IPS-18a (cell line): Measurements from ENCODE around the gene WDR38.
A peak's percentile ranks its signal among the peaks of the same experiment; 100 is the strongest.

Experiments
- H3K27ac ChIP-seq: one replicate; pipeline ENCODE4 v1.5.1; 2013; ENCODE audit warnings: low read length
- H3K27me3 ChIP-seq: one replicate; pipeline ENCODE4 v1.6.1; 2013; ENCODE audit warnings: mild to moderate bottlenecking, low read length; ENCODE audit not compliant: control insufficient read depth, insufficient read depth
- H3K36me3 ChIP-seq: one replicate; pipeline ENCODE4 v1.6.1; 2013; ENCODE audit warnings: low read depth, low read length; ENCODE audit not compliant: control insufficient read depth
- H3K4me1 ChIP-seq: one replicate; pipeline ENCODE4 v1.6.1; 2013; ENCODE audit warnings: low read depth, low read length; ENCODE audit not compliant: control insufficient read depth
- H3K4me3 ChIP-seq: one replicate; pipeline ENCODE4 v1.5.1; 2013; ENCODE audit warnings: low read length
- H3K9ac ChIP-seq: one replicate; pipeline ENCODE4 v1.6.1; 2013; ENCODE audit warnings: mild to moderate bottlenecking, low read length, moderate library complexity
- H3K9me3 ChIP-seq: one replicate; pipeline ENCODE4 v1.6.1; 2013; ENCODE audit warnings: low read depth, low read length; ENCODE audit not compliant: control insufficient read depth

The WDR38 gene, protein sequence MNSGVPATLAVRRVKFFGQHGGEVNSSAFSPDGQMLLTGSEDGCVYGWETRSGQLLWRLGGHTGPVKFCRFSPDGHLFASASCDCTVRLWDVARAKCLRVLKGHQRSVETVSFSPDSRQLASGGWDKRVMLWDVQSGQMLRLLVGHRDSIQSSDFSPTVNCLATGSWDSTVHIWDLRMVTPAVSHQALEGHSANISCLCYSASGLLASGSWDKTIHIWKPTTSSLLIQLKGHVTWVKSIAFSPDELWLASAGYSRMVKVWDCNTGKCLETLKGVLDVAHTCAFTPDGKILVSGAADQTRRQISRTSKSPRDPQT

DNA sequence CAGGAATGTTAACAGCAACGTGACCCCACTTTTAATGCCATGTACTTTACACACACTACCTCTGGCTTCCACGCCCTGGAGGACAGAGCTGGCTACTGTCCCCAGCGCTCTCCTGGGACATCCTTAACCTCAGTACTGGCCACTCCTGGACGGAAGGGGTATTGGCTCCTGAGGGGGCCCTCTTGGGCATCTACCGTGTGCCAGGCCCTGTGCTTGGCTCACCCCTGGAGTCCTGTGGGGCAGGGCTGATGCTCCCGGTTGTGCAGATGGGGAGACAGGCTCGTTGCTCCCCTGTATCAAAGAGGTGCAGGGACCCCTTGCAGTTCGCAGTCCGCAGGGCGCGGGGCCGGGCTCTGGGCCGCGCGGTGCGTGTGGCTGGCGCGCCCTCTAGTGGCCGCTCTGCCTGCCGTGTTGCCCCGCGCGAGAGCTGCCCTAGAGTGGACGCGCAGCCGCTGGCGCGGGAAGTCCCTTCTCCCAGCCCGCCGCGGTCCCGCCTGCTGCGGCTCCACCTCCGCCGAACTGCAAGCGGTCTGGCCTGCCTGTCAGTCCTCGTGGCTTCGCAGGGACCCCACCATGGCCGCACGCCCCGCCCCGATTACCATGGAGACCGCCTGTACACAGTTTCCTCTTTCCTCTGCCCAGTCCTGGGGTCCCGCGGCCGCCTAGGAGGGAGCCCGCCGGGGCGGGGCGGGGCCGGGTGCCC, at the start of gene WDR38:
Gene WDR38, plus strand, starts transcription at position 632 of the 703 bp plus-strand sequence. CDS start 72 bp downstream, outside the sequence.
- Histone ChIP-seq H3K4me3 (peak within 1 kb of the TSS; percentile 45), H3K36me3 (peaks cover 12% of the 10 kb centered on the region), H3K27me3 (no peaks in the 10 kb centered on the region), H3K27ac (no peak within 1 kb of the TSS), H3K9ac (no peak within 1 kb of the TSS), H3K9me3 (no peaks in the 10 kb centered on the region), H3K4me1 (no peaks in the 10 kb centered on the region)

DNA sequence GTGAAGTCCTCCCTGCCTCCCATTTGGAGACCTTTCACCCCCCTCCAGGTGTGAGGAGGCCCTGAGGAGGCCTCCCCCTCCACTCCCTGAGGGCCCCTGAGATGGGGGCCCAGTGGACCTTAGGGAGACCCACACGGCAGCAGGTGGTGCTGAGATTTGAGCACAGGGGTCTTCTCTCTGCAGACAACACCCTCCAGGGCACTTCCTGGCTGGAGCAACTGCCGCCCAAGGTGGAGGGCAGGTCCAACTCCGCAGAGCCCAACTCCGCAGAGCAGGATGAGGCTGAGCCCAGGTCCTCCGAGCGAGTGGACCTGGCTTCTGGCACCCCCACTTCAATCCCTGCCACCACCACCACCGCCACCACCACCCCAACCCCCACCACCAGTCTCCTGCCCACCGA, 49.3 kb upstream of the WDR38 start:
- H3K9ac ChIP-seq = no peak overlapping the region
- no peaks in the 10 kb centered on the region for H3K4me1 ChIP-seq
- H3K9me3 ChIP-seq = no peaks in the 10 kb centered on the region
- no peak overlapping the region for H3K4me3 ChIP-seq
- no peak overlapping the region for H3K27ac ChIP-seq
- no peaks in the 10 kb centered on the region for H3K27me3 ChIP-seq
- H3K36me3 ChIP-seq = no peaks in the 10 kb centered on the region

DNA sequence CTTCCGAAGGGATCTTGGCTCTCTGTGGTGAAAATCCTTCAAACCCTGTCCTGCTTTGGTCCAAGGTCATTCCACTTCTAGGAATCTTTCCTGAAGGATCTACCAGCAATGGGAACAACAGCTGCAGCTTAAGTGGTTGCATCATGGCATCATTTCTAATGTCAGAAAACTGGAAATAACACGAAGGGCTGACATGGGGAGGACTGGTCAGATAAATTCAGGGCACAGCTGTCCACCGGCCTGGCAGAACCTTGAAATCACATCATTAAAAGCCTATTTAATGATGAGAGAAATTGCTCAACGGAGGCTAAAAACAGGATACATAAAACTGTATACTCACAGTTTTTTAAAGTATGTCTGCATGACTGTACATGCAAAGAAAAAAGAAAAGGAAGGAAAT, 48.1 kb upstream of the WDR38 start:
- Histone ChIP-seq H3K27ac (no peak overlapping the region), H3K27me3 (no peaks in the 10 kb centered on the region), H3K4me3 (no peak overlapping the region), H3K9ac (no peak overlapping the region), H3K9me3 (no peaks in the 10 kb centered on the region), H3K4me1 (no peaks in the 10 kb centered on the region), H3K36me3 (no peaks in the 10 kb centered on the region)

DNA sequence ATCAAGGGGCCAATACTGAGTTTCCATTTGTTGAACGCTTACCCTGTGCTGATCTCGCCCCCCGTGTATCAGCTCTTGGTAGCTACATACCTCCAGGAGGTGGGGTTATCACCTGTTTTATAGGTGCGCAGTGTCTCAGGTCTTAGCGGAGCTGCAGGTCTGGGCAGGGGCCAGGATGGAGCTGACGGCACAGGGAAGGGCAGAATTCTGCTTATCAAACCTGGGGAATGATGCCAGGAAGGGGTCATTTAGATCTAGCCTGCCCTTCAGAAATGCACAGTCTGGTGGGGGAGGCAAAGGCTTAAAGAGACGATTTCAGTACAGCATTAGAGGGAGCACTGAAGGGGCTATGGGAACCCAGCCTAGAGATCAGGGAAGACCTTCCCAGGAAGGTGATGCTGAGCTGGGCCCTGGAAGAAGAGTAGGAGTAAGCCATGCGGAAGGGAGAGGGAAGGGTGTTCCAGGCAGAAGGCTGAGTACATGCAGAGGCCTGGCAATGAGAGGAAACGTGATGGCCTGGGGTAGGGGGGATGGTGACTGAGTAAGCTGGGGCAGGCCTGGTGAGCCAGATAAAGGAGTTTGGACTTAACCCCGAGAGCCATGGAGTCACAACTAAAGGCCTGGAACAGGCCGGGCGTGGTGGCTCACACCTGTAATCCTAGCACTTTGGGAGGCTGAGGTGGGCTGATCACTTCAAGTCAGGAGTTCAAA, 44.9 kb upstream of the WDR38 start:
- Histone ChIP-seq H3K9me3 (no peaks in the 10 kb centered on the region), H3K4me3 (no peak overlapping the region), H3K9ac (no peak overlapping the region), H3K4me1 (peaks cover 24% of the 10 kb centered on the region), H3K27me3 (no peaks in the 10 kb centered on the region), H3K27ac (no peak overlapping the region), H3K36me3 (no peaks in the 10 kb centered on the region)

DNA sequence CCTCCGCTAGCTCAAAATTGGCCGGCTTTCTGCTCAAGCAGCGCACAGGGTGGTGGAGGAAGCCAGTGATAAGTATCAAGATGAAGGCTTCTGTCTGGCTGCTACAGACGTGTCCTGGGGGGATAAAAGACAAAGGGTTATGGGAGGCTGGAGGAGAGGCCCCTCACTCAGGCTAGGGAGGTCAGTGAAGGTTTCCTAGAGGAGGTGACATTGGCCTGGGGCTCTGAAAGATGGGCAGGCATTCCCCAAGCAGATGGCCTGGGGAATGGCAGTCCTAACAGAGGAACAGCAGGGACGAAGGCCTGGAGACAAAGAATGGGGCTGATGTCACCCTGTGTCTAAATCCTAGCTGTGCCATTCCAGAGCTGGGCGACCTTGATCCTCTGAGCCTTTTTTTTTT, 44.0 kb upstream of the WDR38 start:
- H3K4me1 ChIP-seq = peaks cover 24% of the 10 kb centered on the region

DNA sequence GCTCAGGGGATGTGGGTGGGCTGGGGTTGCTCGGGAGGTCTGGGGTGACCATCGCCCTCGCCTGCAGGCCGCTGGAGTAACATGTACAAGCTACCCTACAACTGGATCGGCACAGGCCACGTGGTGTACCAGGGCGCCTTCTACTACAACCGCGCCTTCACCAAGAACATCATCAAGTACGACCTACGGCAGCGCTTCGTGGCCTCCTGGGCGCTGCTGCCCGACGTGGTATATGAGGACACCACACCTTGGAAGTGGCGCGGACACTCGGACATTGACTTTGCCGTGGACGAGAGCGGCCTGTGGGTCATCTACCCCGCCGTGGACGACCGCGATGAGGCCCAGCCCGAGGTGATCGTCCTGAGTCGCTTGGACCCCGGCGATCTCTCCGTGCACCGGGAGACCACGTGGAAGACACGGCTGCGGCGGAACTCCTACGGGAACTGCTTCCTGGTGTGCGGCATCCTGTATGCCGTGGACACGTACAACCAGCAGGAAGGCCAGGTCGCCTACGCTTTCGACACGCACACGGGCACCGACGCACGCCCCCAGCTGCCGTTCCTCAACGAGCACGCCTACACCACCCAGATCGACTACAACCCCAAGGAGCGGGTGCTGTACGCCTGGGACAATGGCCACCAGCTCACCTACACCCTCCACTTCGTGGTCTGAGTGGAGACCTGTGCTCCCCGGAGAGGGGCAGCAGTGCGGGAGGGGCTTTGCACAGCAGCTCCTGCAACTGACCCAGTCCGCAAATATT, 43.3 kb upstream of the WDR38 start:
- H3K9ac ChIP-seq = no peak overlapping the region
- no peak overlapping the region for H3K27ac ChIP-seq
- no peaks in the 10 kb centered on the region for H3K27me3 ChIP-seq
- H3K4me3 ChIP-seq = no peak overlapping the region
- no peaks in the 10 kb centered on the region for H3K9me3 ChIP-seq
- peaks cover 24% of the 10 kb centered on the region for H3K4me1 ChIP-seq
- H3K36me3 ChIP-seq = no peaks in the 10 kb centered on the region

More for the DNA sequence above, 44.0 kb upstream of the WDR38 start:
- Histone ChIP-seq H3K9ac (no peak overlapping the region), H3K36me3 (no peaks in the 10 kb centered on the region), H3K27ac (no peak overlapping the region), H3K27me3 (no peaks in the 10 kb centered on the region), H3K9me3 (no peaks in the 10 kb centered on the region), H3K4me3 (no peak overlapping the region)

DNA sequence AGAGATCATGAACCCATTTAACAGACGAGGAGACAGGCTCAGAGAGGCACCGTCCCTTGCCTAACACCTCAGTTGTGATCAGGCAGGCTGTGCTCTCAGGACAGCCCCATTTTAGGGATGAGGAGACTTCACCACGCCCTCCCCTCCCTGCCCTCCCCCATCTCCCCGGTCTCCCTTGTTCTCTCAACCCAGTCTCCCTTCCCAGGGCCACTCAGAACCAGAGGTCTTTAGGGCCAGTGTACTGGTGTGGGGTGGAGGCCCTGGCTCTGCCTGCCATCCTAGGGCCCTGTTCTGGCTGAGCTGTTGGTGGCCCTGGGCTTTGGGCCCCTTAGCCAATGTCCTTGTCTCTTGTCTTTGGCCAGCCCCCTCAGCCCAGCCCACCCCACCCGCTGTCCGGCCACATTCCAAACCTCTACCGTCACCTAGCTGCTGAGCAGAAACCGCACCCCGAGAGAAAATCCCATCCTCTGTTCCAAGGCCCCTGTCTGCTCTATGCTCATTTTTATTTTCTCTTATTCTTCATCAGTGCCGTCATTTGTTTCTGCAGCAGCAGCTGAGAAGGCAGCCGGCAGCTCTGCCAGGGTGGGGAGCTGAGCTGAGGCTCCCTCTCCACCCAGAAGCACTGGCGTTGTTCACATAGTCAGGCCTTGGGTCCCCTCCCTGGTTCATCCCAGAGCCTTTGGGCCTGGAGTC, 42.5 kb upstream of the WDR38 start:
- Histone ChIP-seq H3K4me1 (peaks cover 24% of the 10 kb centered on the region), H3K4me3 (no peak overlapping the region), H3K27me3 (no peaks in the 10 kb centered on the region), H3K9ac (peak overlapping the region; percentile 62), H3K27ac (peak overlapping the region; percentile 81), H3K36me3 (no peaks in the 10 kb centered on the region), H3K9me3 (no peaks in the 10 kb centered on the region)

DNA sequence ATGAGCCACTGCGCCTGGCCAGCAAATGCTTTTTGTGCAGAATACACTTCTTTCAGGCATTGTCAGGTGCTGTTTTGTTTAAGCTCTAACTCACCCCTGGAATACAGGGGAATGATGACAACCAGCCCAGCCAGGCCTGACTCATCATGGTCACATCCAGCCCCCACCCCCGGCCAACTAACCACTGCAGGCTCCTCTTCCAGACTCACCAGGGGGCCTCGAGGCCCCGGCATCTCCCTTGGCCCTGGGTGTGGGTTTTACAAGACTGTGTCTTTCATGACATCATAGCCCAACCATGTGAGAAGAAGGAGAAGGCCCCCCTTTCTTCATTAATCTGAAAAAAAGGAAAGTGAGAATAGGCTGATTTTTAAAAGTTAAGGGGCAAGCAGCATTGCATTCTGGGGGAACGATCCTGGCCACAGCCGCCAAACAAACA, 40.8 kb upstream of the WDR38 start:
- Histone ChIP-seq H3K9me3 (no peaks in the 10 kb centered on the region), H3K36me3 (no peaks in the 10 kb centered on the region), H3K4me3 (no peak overlapping the region), H3K27ac (no peak overlapping the region), H3K9ac (no peak overlapping the region), H3K4me1 (peaks cover 24% of the 10 kb centered on the region), H3K27me3 (no peaks in the 10 kb centered on the region)

DNA sequence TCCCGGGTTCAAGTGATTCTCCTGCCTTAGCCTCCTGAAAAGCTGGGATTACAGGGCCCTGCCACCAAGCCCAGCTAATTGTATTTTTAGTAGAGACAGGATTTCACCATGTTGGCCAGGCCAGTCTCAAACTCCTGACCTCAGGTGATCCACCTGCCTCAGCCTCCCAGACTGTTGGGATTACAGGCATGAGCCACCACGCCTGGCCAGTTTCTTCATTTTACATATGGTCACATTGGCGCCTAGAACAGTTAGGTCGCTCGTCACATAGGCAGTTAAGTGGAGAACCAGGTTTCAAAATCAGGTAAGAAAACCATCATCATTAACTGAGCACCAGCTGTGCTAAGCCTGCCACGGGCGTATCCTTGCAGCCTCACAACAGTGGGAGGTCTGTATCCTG, 40.2 kb upstream of the WDR38 start:
- H3K27ac ChIP-seq = no peak overlapping the region
- no peaks in the 10 kb centered on the region for H3K27me3 ChIP-seq
- H3K36me3 ChIP-seq = no peaks in the 10 kb centered on the region
- H3K9me3 ChIP-seq = no peaks in the 10 kb centered on the region
- peaks cover 24% of the 10 kb centered on the region for H3K4me1 ChIP-seq
- H3K9ac ChIP-seq = no peak overlapping the region
- no peak overlapping the region for H3K4me3 ChIP-seq

DNA sequence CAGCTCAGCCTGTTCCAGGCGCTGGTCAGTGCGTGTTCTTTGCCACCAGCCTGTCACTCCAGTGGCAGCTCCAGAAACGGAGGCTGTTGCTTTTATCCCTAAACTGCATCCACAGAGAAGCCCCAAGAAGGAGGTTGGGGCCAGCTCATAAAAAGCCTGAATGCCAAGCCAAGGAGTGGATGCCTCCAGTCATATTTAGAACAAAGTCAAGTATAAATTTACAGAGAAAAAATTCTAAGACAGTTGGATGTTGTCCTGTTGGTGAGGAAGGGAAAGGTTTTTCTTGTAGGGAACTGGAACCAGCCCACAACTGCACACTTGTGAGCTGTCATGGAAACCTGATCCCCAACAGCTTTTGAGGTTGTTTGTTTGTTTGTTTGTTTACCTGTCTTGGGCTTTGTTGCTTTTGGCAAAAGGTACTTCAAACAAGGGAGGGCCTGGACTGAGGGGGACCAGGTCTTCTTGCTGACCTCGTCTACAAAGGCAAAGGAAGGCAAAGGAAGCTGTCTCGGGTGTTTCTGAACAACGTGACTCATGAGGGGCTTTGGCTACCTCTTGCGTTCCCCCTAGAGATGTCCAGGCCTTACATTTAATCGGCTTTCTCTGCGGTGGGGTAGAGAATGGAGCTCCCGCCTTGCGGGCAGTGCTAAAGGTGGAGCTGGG, 39.6 kb upstream of the WDR38 start:
- Histone ChIP-seq H3K27me3 (no peaks in the 10 kb centered on the region), H3K9me3 (no peaks in the 10 kb centered on the region), H3K9ac (no peak overlapping the region), H3K4me3 (no peak overlapping the region), H3K36me3 (no peaks in the 10 kb centered on the region), H3K4me1 (peaks cover 24% of the 10 kb centered on the region), H3K27ac (no peak overlapping the region)
